HG03097 (cell line): ENCODE data around the gene IZUMO1.

ENCODE experiments used
- ATAC-seq: cut with Tn5 transposase; IDR thresholded peaks from one replicate; pipeline ENCODE4 v1.9.1; 2021; ENCODE audit not compliant: unreplicated experiment, low FRiP score

Gene IZUMO1

GRCh38 chr19:48757741-48758144, 11.0 kb upstream of the IZUMO1 start:
- no peak for ATAC-seq

GRCh38 chr19:48757089-48757675, 10.5 kb upstream of the IZUMO1 start:
- no peak for ATAC-seq

- ATAC-seq = no peak
These were observed 10.0 kb upstream of the IZUMO1 start for GRCh38 chr19:48756686-48757085.

- ATAC-seq = no peak
These were observed 9.5 kb upstream of the IZUMO1 start for GRCh38 chr19:48756212-48756611.

GRCh38 chr19:48755787-48756186, 9.1 kb upstream of the IZUMO1 start:
- ATAC-seq = no peak

- no peak for ATAC-seq
These were observed 8.5 kb upstream of the IZUMO1 start, which contains the start of gene FGF21 for GRCh38 chr19:48755084-48755641. TSS of gene FGF21 (plus strand) at chr19:48755524. CDS start at chr19:48756237, 713 bp downstream.

GRCh38 chr19:48752496-48753365, 6.0 kb upstream of the IZUMO1 start, which contains the start of gene FUT1:
TSS of gene FUT1 (minus strand) at chr19:48752641. CDS start at chr19:48751281, 1,360 bp downstream.
- peak; percentile 48 for ATAC-seq

- no peak for ATAC-seq
These were observed 5.3 kb upstream of the IZUMO1 start for GRCh38 chr19:48751845-48752495.

- ATAC-seq = no peak
These were observed 4.2 kb upstream of the IZUMO1 start for GRCh38 chr19:48750771-48751504.

GRCh38 chr19:48750351-48750750, 3.6 kb upstream of the IZUMO1 start:
- no peak for ATAC-seq

- ATAC-seq = no peak
These were observed 3.0 kb upstream of the IZUMO1 start for GRCh38 chr19:48749571-48750198.

GRCh38 chr19:48746110-48746509, 599 bp downstream of the IZUMO1 start:
- ATAC-seq = no peak

GRCh38 chr19:48745208-48745995, 1.3 kb downstream of the IZUMO1 start:
- no peak for ATAC-seq

GRCh38 chr19:48742096-48742495, 4.6 kb downstream of the IZUMO1 start:
- ATAC-seq = no peak

GRCh38 chr19:48741129-48741999, 5.3 kb downstream of the IZUMO1 start:
- no peak for ATAC-seq

GRCh38 chr19:48740164-48740972, 6.3 kb downstream of the IZUMO1 start, which contains the start of gene RASIP1:
TSS of gene RASIP1 (minus strand) at chr19:48740610. CDS start at chr19:48740282, 328 bp downstream.
- no peak for ATAC-seq
